Endothelial cell of umbilical vein (primary cell): ENCODE measurements around the gene MRPL33.

Source experiments
- EZH2 ChIP-seq: IDR thresholded peaks from 2 replicates; pipeline ENCODE4 v1.6.1; 2012; ENCODE audit warnings: borderline replicate concordance, low read depth, mild to moderate bottlenecking, moderate library complexity, low read length, inconsistent platforms; ENCODE audit not compliant: severe bottlenecking
- FOS ChIP-seq: IDR thresholded peaks from 2 replicates; pipeline ENCODE4 v1.6.1; 2011; ENCODE audit warnings: mild to moderate bottlenecking, low read length, moderate library complexity, borderline replicate concordance; ENCODE audit not compliant: insufficient read depth
- GATA2 ChIP-seq: IDR thresholded peaks from 2 replicates; pipeline ENCODE4 v1.7.0; 2011; ENCODE audit warnings: low read depth, mild to moderate bottlenecking, moderate library complexity, mixed read lengths, low read length; ENCODE audit not compliant: insufficient read length, insufficient read depth
- JUN ChIP-seq: IDR thresholded peaks from 2 replicates; pipeline ENCODE4 v1.6.1; 2011; ENCODE audit warnings: borderline replicate concordance, low read depth; ENCODE audit not compliant: insufficient read length, insufficient read depth
- MYC ChIP-seq: IDR thresholded peaks from one replicate; pipeline ENCODE4 v1.6.1; 2011; ENCODE audit warnings: mild to moderate bottlenecking, low read depth, low read length
- POLR2A ChIP-seq: IDR thresholded peaks from 2 replicates; pipeline ENCODE4 v1.6.1; 2012; ENCODE audit warnings: low read depth, mild to moderate bottlenecking, control low read depth, low read length
- POLR2AphosphoS5 ChIP-seq: IDR thresholded peaks from 2 replicates; pipeline ENCODE4 v1.6.1; 2012; ENCODE audit warnings: low read depth, mild to moderate bottlenecking, control low read depth, low read length, moderate library complexity; ENCODE audit not compliant: insufficient read depth
- TF ChIP-seq, protein P1 (sequence below), 2 donors: IDR thresholded peaks; 1 replicate in 1 of 2; 2 replicates in 1 of 2; pipeline ENCODE4 v1.5.1; 2011; ENCODE audit warnings: low read length in 2 of 2, mild to moderate bottlenecking in 2 of 2, moderate library complexity in 2 of 2, control low read depth in 1 of 2, inconsistent platforms in 1 of 2, low read depth in 1 of 2; ENCODE audit not compliant: insufficient read depth in 1 of 2; ENCODE audit errors: extremely low read depth in 1 of 2
- TF ChIP-seq, protein P2 (sequence below): IDR thresholded peaks from 2 replicates; pipeline ENCODE4 v1.6.1; 2011; ENCODE audit not compliant: insufficient read depth, insufficient read length

DNA sequence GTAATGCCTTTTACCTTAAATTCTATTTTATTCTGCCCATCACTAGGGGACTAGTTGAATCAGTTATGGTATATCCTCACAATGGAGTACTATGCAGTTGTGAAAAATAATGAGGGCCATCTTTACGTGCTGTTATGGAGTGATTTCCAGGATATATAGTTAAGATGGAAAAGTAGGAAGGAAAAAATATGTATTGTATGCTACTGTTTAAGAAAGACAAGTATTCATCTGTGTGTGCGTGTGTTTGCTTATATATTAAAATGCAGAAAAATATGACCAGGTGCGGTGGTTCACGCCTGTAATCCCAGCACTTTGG, 32.5 kb upstream of the MRPL33 start:
- TF ChIP-seq, protein P1, sequence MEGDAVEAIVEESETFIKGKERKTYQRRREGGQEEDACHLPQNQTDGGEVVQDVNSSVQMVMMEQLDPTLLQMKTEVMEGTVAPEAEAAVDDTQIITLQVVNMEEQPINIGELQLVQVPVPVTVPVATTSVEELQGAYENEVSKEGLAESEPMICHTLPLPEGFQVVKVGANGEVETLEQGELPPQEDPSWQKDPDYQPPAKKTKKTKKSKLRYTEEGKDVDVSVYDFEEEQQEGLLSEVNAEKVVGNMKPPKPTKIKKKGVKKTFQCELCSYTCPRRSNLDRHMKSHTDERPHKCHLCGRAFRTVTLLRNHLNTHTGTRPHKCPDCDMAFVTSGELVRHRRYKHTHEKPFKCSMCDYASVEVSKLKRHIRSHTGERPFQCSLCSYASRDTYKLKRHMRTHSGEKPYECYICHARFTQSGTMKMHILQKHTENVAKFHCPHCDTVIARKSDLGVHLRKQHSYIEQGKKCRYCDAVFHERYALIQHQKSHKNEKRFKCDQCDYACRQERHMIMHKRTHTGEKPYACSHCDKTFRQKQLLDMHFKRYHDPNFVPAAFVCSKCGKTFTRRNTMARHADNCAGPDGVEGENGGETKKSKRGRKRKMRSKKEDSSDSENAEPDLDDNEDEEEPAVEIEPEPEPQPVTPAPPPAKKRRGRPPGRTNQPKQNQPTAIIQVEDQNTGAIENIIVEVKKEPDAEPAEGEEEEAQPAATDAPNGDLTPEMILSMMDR (IDR thresholded peaks at IDR 0.05; ENCODE audit: extremely low read depth in 1 of 2, insufficient read depth in 1 of 2, low read depth in 1 of 2, low read length in 2 of 2) = no peak
- TF ChIP-seq GATA2 (no peak), POLR2A (no peak), EZH2 (no peak), MYC (no peak), POLR2AphosphoS5 (no peak), JUN (no peak), FOS (no peak)
- TF ChIP-seq, protein P2, sequence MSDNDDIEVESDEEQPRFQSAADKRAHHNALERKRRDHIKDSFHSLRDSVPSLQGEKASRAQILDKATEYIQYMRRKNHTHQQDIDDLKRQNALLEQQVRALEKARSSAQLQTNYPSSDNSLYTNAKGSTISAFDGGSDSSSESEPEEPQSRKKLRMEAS = no peak
